DND-41 (cell line): ENCODE results near the gene MERTK.

Source experiments
- ATAC-seq: fragments of 200-7000 bp; cut with Tn5 transposase; 3 replicates; pipeline ENCODE4 v1.9.1; 2021; ENCODE audit warnings: low read depth; ENCODE audit not compliant: insufficient read depth
- DNase-seq: peaks from one replicate; pipeline ENCODE4 v3.0.0-alpha.2; 2020
- H2AFZ ChIP-seq: 2 replicates; pipeline ENCODE4 v1.6.0; 2012; ENCODE audit warnings: low read depth, low read length
- H3K27ac ChIP-seq: 2 replicates; pipeline ENCODE4 v1.5.1; 2012; ENCODE audit warnings: low read length, inconsistent platforms
- H3K27me3 ChIP-seq: fragments of 200-600 bp; sonication (generic); 2 replicates; pipeline ENCODE4 v1.6.0; 2012; ENCODE audit warnings: low read length, mild to moderate bottlenecking, inconsistent platforms; ENCODE audit not compliant: insufficient read depth, poor library complexity
- H3K36me3 ChIP-seq: 2 replicates; pipeline ENCODE4 v1.5.1; 2012; ENCODE audit warnings: low read length, inconsistent platforms; ENCODE audit not compliant: insufficient read depth
- H3K4me1 ChIP-seq: 2 replicates; pipeline ENCODE4 v1.5.1; 2012; ENCODE audit warnings: mild to moderate bottlenecking, low read length; ENCODE audit not compliant: insufficient read depth
- H3K4me2 ChIP-seq: 2 replicates; pipeline ENCODE4 v1.6.0; 2012; ENCODE audit warnings: mild to moderate bottlenecking, moderate library complexity, low read length, inconsistent platforms; ENCODE audit not compliant: insufficient read depth
- H3K4me3 ChIP-seq, 2 experiments: fragments of 200-600 bp in 1 of 2; shearing (Covaris generic) in 1 of 2; 2 replicates each; pipeline ENCODE4 v1.5.1; 2012 to 2016; ENCODE audit warnings: inconsistent platforms in 2 of 2, low read length in 2 of 2, mild to moderate bottlenecking in 2 of 2, low read depth in 1 of 2, moderate library complexity in 1 of 2
- H3K79me2 ChIP-seq: 2 replicates; pipeline ENCODE4 v1.6.0; 2012; ENCODE audit warnings: low read length, inconsistent platforms; ENCODE audit not compliant: insufficient read depth
- H3K9ac ChIP-seq: 2 replicates; pipeline ENCODE4 v1.6.0; 2012; ENCODE audit warnings: low read depth, mild to moderate bottlenecking, inconsistent platforms, low read length, moderate library complexity
- H3K9me3 ChIP-seq: 2 replicates; pipeline ENCODE4 v1.5.1; 2012; ENCODE audit warnings: low read length, moderate library complexity, mild to moderate bottlenecking, inconsistent platforms; ENCODE audit not compliant: insufficient read depth, severe bottlenecking
- H4K20me1 ChIP-seq: 2 replicates; pipeline ENCODE4 v1.6.0; 2012; ENCODE audit warnings: low read length; ENCODE audit not compliant: insufficient read depth
- CTCF ChIP-seq: IDR thresholded peaks from 2 replicates; pipeline ENCODE4 v1.5.1; 2012; ENCODE audit warnings: borderline replicate concordance, low read length, moderate library complexity, mild to moderate bottlenecking; ENCODE audit not compliant: poor library complexity, severe bottlenecking; ENCODE audit errors: extremely low read depth
- EZH2 ChIP-seq: IDR thresholded peaks from 3 replicates; pipeline ENCODE4 v1.6.1; 2012; ENCODE audit warnings: borderline replicate concordance, low read depth, mild to moderate bottlenecking, moderate library complexity, low read length, inconsistent platforms; ENCODE audit not compliant: severe bottlenecking

Gene MERTK

GRCh38 chr2:111900859-111901258, 2.5 kb downstream of the MERTK start:
- ATAC-seq (no peak), DNase-seq (no peak)
- Histone ChIP-seq H3K36me3 (no peaks in the 10 kb centered on the region), H4K20me1 (no peaks in the 10 kb centered on the region), H3K4me2 (no peak overlapping the region), H3K9me3 (no peaks in the 10 kb centered on the region), H3K4me3 (no peak overlapping the region), H3K4me1 (peaks cover 27% of the 10 kb centered on the region), H3K27ac (no peak overlapping the region), H2AFZ (no peak overlapping the region), H3K79me2 (no peaks in the 10 kb centered on the region), H3K9ac (no peak overlapping the region), H3K27me3 (no peaks in the 10 kb centered on the region)
- peak; percentile 45 for TF ChIP-seq CTCF
- no peak for TF ChIP-seq EZH2

GRCh38 chr2:111903516-111903915, 5.1 kb downstream of the MERTK start:
- Histone ChIP-seq H3K9me3 (no peaks in the 10 kb centered on the region), H3K4me1 (peaks cover 27% of the 10 kb centered on the region)
- TF ChIP-seq CTCF (no peak), EZH2 (no peak)

GRCh38 chr2:111903930-111904439, 5.6 kb downstream of the MERTK start:
- no peak for ATAC-seq
- H4K20me1 ChIP-seq = no peaks in the 10 kb centered on the region
- H3K9ac ChIP-seq = no peak overlapping the region
- no peak overlapping the region for H3K4me3 ChIP-seq
- H2AFZ ChIP-seq = no peak overlapping the region
- no peak for DNase-seq
- H3K4me2 ChIP-seq = no peak overlapping the region
- TF ChIP-seq EZH2 = no peak
- TF ChIP-seq CTCF = no peak
- no peaks in the 10 kb centered on the region for H3K27me3 ChIP-seq
- H3K27ac ChIP-seq = no peak overlapping the region
- H3K4me1 ChIP-seq = peaks cover 22% of the 10 kb centered on the region
- H3K36me3 ChIP-seq = no peaks in the 10 kb centered on the region
- H3K9me3 ChIP-seq = no peaks in the 10 kb centered on the region
- H3K79me2 ChIP-seq = no peaks in the 10 kb centered on the region

More at GRCh38 chr2:111903516-111903915, 5.1 kb downstream of the MERTK start:
- Histone ChIP-seq H3K36me3 (no peaks in the 10 kb centered on the region), H3K4me3 (no peak overlapping the region), H4K20me1 (no peaks in the 10 kb centered on the region), H3K27me3 (no peaks in the 10 kb centered on the region), H3K4me2 (no peak overlapping the region), H3K27ac (no peak overlapping the region), H3K79me2 (no peaks in the 10 kb centered on the region), H3K9ac (no peak overlapping the region), H2AFZ (no peak overlapping the region)
- DNase-seq (no peak), ATAC-seq (no peak)
